Measurements from ENCODE around the gene CORO2B. TPM values are rescaled to one million over a fixed set of nuclear protein-coding genes. Genes with fewer than 3 reads are reported as not detected.

CORO2B gene
- total and polyA plus RNA-seq, 2 experiments from 2014 or later: 2.9 to 3.0 TPM

- TF ChIP-seq CTCF (IDR thresholded peaks at IDR 0.05; ENCODE audit: low read depth, low read length): no peak
- Histone ChIP-seq H3K27ac (no peak overlapping the region), H3K36me3 (no peaks in the 10 kb centered on the region), H3K4me1 (ENCODE audit: low read depth) (peaks cover 6% of the 10 kb centered on the region), H3K4me3 (no peak overlapping the region), H3K27me3 (no peaks in the 10 kb centered on the region), H3K9me3 (ENCODE audit: low read depth) (no peaks in the 10 kb centered on the region)
- no peak for DNase-seq (ENCODE audit: low read depth in 1 of 2, low spot score in 1 of 2)
These were observed 90.3 kb downstream of the CORO2B start for GRCh38 chr15:68668926-68669600.

GRCh38 chr15:68672251-68672650 is 93.5 kb downstream of the CORO2B start:
- Histone ChIP-seq H3K36me3 (no peaks in the 10 kb centered on the region), H3K4me3 (no peak overlapping the region), H3K9me3 (ENCODE audit: low read depth) (no peaks in the 10 kb centered on the region), H3K27me3 (no peaks in the 10 kb centered on the region), H3K4me1 (ENCODE audit: low read depth) (no peaks in the 10 kb centered on the region), H3K27ac (no peak overlapping the region)
- no peak for DNase-seq (ENCODE audit: low read depth in 1 of 2, low spot score in 1 of 2)
- TF ChIP-seq CTCF (IDR thresholded peaks at IDR 0.05; ENCODE audit: low read depth, low read length): no peak

- Histone ChIP-seq H3K9me3 (ENCODE audit: low read depth) (no peaks in the 10 kb centered on the region), H3K27ac (no peak overlapping the region), H3K36me3 (no peaks in the 10 kb centered on the region), H3K4me3 (no peak overlapping the region), H3K27me3 (no peaks in the 10 kb centered on the region), H3K4me1 (ENCODE audit: low read depth) (no peaks in the 10 kb centered on the region)
- DNase-seq (ENCODE audit: low read depth in 1 of 2, low spot score in 1 of 2): peak; percentile 21 to 50
- no peak for TF ChIP-seq CTCF (IDR thresholded peaks at IDR 0.05; ENCODE audit: low read depth, low read length)
These were observed 94.0 kb downstream of the CORO2B start for GRCh38 chr15:68672781-68673205.

GRCh38 chr15:68674975-68675374 is 96.2 kb downstream of the CORO2B start:
- H3K4me1 ChIP-seq (ENCODE audit: low read depth): no peaks in the 10 kb centered on the region
- no peaks in the 10 kb centered on the region for H3K9me3 ChIP-seq (ENCODE audit: low read depth)
- peak in 1 of 2 donors; percentile 32 for DNase-seq (ENCODE audit: low read depth in 1 of 2, low spot score in 1 of 2)
- no peaks in the 10 kb centered on the region for H3K36me3 ChIP-seq
- no peak overlapping the region for H3K4me3 ChIP-seq
- no peak overlapping the region for H3K27ac ChIP-seq
- no peaks in the 10 kb centered on the region for H3K27me3 ChIP-seq
- TF ChIP-seq CTCF (IDR thresholded peaks at IDR 0.05; ENCODE audit: low read depth, low read length): no peak

GRCh38 chr15:68676011-68676605 is 97.3 kb downstream of the CORO2B start:
- no peak for TF ChIP-seq CTCF (IDR thresholded peaks at IDR 0.05; ENCODE audit: low read depth, low read length)
- Histone ChIP-seq H3K36me3 (no peaks in the 10 kb centered on the region), H3K4me3 (no peak overlapping the region), H3K4me1 (ENCODE audit: low read depth) (no peaks in the 10 kb centered on the region), H3K27me3 (no peaks in the 10 kb centered on the region), H3K27ac (no peak overlapping the region), H3K9me3 (ENCODE audit: low read depth) (no peaks in the 10 kb centered on the region)
- DNase-seq (ENCODE audit: low read depth in 1 of 2, low spot score in 1 of 2): no peak

All from cardiac muscle cell (in vitro differentiated cells and primary cell).